ENCODE measurements around the gene ARL4A. TPM values are rescaled to one million over a fixed set of nuclear protein-coding genes. Genes with fewer than 3 reads are reported as not detected.
A peak's percentile ranks its signal among the peaks of the same experiment; 100 is the strongest.
"Not testable (repeated sequence)": the region's sequence is repeated elsewhere in the genome, so short reads cannot be mapped to it uniquely, and the experiment has no call there.

ARL4A gene
- polyA plus RNA-seq, 1 donor (not counting 4 experiments of a cell fraction or from before 2014, with no cell fraction given) = 17.1 TPM

DNA sequence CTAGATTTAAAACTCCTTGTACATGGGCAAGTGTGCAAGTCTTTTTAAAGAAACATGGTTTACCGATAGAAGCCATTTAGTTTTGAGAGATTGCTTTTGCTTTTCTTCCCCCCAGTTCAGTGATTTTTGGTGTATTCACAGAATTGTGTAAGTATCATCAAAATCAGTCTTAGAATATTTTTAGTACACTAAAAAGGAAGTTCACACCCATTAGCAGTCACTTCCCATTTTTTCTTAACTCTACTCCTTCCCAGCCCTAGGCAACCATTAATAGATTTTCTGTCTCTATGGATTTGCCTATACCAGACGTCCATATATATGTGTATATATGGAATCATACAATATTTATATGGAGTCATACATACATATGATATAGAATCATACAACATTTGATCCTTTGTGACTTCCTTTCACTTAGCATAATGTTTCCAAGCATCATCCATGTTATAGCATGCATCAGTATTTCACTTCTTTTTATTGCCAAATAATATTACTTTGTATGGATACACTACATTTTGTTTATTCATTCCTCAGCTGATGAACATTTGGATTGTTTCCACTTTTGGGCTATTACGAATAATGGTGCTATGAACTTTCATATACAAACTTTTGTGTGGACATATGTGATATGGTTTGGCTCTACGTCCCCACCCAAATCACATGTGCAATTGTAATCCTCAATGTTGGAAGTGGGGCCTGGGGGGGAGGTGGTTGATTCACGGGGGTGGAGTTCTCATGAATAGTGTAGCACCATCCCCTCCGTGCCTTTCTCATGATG, 16.5 kb upstream of the ARL4A start:
- Histone ChIP-seq H3K36me3 (ENCODE audit: control insufficient read depth in 2 of 2, extremely low read depth in 1 of 2, insufficient read depth in 2 of 2, low read length in 2 of 2) (no peaks in the 10 kb centered on the region), H3K9ac (ENCODE audit: control insufficient read depth, extremely low read depth, insufficient read depth, low read length) (no peak overlapping the region), H3K79me2 (ENCODE audit: control insufficient read depth, insufficient read depth, low read length) (no peaks in the 10 kb centered on the region), H3K4me2 (ENCODE audit: control insufficient read depth, extremely low read depth, insufficient read depth, low read depth, low read length) (no peak overlapping the region), H2AFZ (ENCODE audit: control insufficient read depth, low read length) (no peak overlapping the region), H3K27me3 (ENCODE audit: control insufficient read depth, extremely low read depth, insufficient read depth, low read length) (no peaks in the 10 kb centered on the region), H3K9me3 (ENCODE audit: control insufficient read depth, low read depth, low read length) (no peaks in the 10 kb centered on the region), H3K4me1 (ENCODE audit: control insufficient read depth, extremely low read depth, insufficient read depth, low read length) (peaks cover 18% of the 10 kb centered on the region), H3K4me3 (ENCODE audit: control insufficient read depth in 2 of 3, extremely low read depth in 1 of 3, insufficient read depth in 2 of 3, low read depth in 1 of 3, low read length in 3 of 3) (no peak overlapping the region), H4K20me1 (ENCODE audit: control insufficient read depth, extremely low read depth, insufficient read depth, low read length) (no peaks in the 10 kb centered on the region), H3K9me1 (ENCODE audit: control insufficient read depth, extremely low read depth, insufficient read depth, low read length) (no peaks in the 10 kb centered on the region), H3K27ac (ENCODE audit: control insufficient read depth, insufficient read depth, low read length) (no peak overlapping the region)
- dilution Hi-C loops (cut with MboI; ENCODE audit: extremely low pct_ligation_motif_present, low sequenced_read_pairs) = no loop called here
- DNase-seq (ENCODE audit: low read depth, low spot score) = no peak
- FAIRE-seq = no peak
- TF ChIP-seq CTCF (optimal IDR thresholded peaks at IDR 0.05 in 1 of 3, IDR thresholded peaks at IDR 0.05 in 1 of 3, conservative IDR thresholded peaks at IDR 0.05 in 1 of 3; ENCODE audit: extremely low read depth in 1 of 3, insufficient read depth in 2 of 3, low read length in 3 of 3) = no peak
- no peak for TF ChIP-seq EZH2 (IDR thresholded peaks at IDR 0.05; ENCODE audit: low read length)

GRCh38 chr7:12673436-12673835, 14.0 kb upstream of the ARL4A start:
- H3K36me3 ChIP-seq (ENCODE audit: control insufficient read depth in 2 of 2, extremely low read depth in 1 of 2, insufficient read depth in 2 of 2, low read length in 2 of 2); H4K20me1 ChIP-seq (ENCODE audit: control insufficient read depth, extremely low read depth, insufficient read depth, low read length); H3K79me2 ChIP-seq (ENCODE audit: control insufficient read depth, insufficient read depth, low read length); H3K9ac ChIP-seq (ENCODE audit: control insufficient read depth, extremely low read depth, insufficient read depth, low read length); FAIRE-seq; DNase-seq (ENCODE audit: low read depth, low spot score); H3K4me3 ChIP-seq (ENCODE audit: control insufficient read depth in 2 of 3, extremely low read depth in 1 of 3, insufficient read depth in 2 of 3, low read depth in 1 of 3, low read length in 3 of 3); H3K9me1 ChIP-seq (ENCODE audit: control insufficient read depth, extremely low read depth, insufficient read depth, low read length); dilution Hi-C loops (cut with MboI; ENCODE audit: extremely low pct_ligation_motif_present, low sequenced_read_pairs); H3K27ac ChIP-seq (ENCODE audit: control insufficient read depth, insufficient read depth, low read length); H3K27me3 ChIP-seq (ENCODE audit: control insufficient read depth, extremely low read depth, insufficient read depth, low read length); H3K9me3 ChIP-seq (ENCODE audit: control insufficient read depth, low read depth, low read length): not testable (repeated sequence)
- Histone ChIP-seq H3K4me1 (ENCODE audit: control insufficient read depth, extremely low read depth, insufficient read depth, low read length) (peaks cover 18% of the 10 kb centered on the region), H2AFZ (ENCODE audit: control insufficient read depth, low read length) (peak overlapping the region; percentile 38), H3K4me2 (ENCODE audit: control insufficient read depth, extremely low read depth, insufficient read depth, low read depth, low read length) (peak overlapping the region; percentile 76)

- Histone ChIP-seq H3K9me1 (ENCODE audit: control insufficient read depth, extremely low read depth, insufficient read depth, low read length) (no peaks in the 10 kb centered on the region), H3K27ac (ENCODE audit: control insufficient read depth, insufficient read depth, low read length) (no peak overlapping the region), H3K4me2 (ENCODE audit: control insufficient read depth, extremely low read depth, insufficient read depth, low read depth, low read length) (peak overlapping the region; percentile 76), H4K20me1 (ENCODE audit: control insufficient read depth, extremely low read depth, insufficient read depth, low read length) (no peaks in the 10 kb centered on the region), H3K27me3 (ENCODE audit: control insufficient read depth, extremely low read depth, insufficient read depth, low read length) (no peaks in the 10 kb centered on the region), H3K4me3 (ENCODE audit: control insufficient read depth in 2 of 3, extremely low read depth in 1 of 3, insufficient read depth in 2 of 3, low read depth in 1 of 3, low read length in 3 of 3) (no peak overlapping the region), H3K4me1 (ENCODE audit: control insufficient read depth, extremely low read depth, insufficient read depth, low read length) (peaks cover 18% of the 10 kb centered on the region), H2AFZ (ENCODE audit: control insufficient read depth, low read length) (no peak overlapping the region), H3K79me2 (ENCODE audit: control insufficient read depth, insufficient read depth, low read length) (no peaks in the 10 kb centered on the region), H3K36me3 (ENCODE audit: control insufficient read depth in 2 of 2, extremely low read depth in 1 of 2, insufficient read depth in 2 of 2, low read length in 2 of 2) (no peaks in the 10 kb centered on the region), H3K9me3 (ENCODE audit: control insufficient read depth, low read depth, low read length) (no peaks in the 10 kb centered on the region), H3K9ac (ENCODE audit: control insufficient read depth, extremely low read depth, insufficient read depth, low read length) (no peak overlapping the region)
- no peak for TF ChIP-seq EZH2 (IDR thresholded peaks at IDR 0.05; ENCODE audit: low read length)
- no peak for TF ChIP-seq CTCF (optimal IDR thresholded peaks at IDR 0.05 in 1 of 3, IDR thresholded peaks at IDR 0.05 in 1 of 3, conservative IDR thresholded peaks at IDR 0.05 in 1 of 3; ENCODE audit: extremely low read depth in 1 of 3, insufficient read depth in 2 of 3, low read length in 3 of 3)
- dilution Hi-C loops (cut with MboI; ENCODE audit: extremely low pct_ligation_motif_present, low sequenced_read_pairs) = no loop called here
- DNase-seq (ENCODE audit: low read depth, low spot score) (no peak), FAIRE-seq (peak; percentile 32)
Measured at GRCh38 chr7:12674053-12674452, 13.4 kb upstream of the ARL4A start.

Data from keratinocyte (primary cell).